Peyer's patch (tissue), 4 donors: Measurements from ENCODE around the gene ALAS1.

Source experiments
- POLR2A ChIP-seq, 2 donors: fragments of 450-650 bp; IDR thresholded peaks; one replicate each; pipeline ENCODE4 v1.5.1; 2017; ENCODE audit warnings: antibody characterized with exemption in 2 of 2, mild to moderate bottlenecking in 2 of 2, moderate library complexity in 2 of 2
- TF ChIP-seq, protein P1 (sequence below), 6 experiments: fragments of 450-650 bp in 4 of 6; fragments of 200-600 bp in 2 of 6; sonication (generic) in 1 of 6; IDR thresholded peaks; one replicate each; pipeline ENCODE4 v1.5.1; 2017 to 2019; ENCODE audit warnings: antibody characterized with exemption in 6 of 6, mild to moderate bottlenecking in 3 of 6, moderate library complexity in 1 of 6

DNA sequence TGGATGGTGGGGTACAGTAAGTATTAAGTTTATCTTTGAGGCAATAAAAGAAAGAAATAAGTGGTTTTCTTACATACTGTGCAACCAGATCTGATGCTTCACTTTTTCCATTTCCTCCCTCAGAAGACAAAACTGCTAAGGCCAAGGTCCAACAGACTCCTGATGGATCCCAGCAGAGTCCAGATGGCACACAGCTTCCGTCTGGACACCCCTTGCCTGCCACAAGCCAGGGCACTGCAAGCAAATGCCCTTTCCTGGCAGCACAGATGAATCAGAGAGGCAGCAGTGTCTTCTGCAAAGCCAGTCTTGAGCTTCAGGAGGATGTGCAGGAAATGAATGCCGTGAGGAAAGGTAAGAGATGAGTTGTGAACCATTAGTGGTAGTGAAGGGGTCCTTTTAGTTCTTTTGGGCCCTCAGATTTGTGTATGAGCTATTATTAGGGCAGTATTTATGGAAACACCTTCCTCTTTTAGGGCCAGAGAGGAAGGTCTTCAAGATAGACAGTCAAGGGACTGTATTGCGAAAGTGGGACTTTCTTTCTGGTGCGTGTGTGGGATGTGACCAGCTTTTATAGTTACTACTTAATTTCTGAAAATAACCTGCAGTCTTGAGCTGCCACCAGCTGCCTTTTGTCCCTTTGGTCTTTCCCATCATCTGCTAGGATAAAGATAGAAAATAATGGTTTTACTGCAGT, 4.6 kb downstream of the ALAS1 start:
- no peak for TF ChIP-seq POLR2A (IDR thresholded peaks at IDR 0.05)
- TF ChIP-seq, protein P1, sequence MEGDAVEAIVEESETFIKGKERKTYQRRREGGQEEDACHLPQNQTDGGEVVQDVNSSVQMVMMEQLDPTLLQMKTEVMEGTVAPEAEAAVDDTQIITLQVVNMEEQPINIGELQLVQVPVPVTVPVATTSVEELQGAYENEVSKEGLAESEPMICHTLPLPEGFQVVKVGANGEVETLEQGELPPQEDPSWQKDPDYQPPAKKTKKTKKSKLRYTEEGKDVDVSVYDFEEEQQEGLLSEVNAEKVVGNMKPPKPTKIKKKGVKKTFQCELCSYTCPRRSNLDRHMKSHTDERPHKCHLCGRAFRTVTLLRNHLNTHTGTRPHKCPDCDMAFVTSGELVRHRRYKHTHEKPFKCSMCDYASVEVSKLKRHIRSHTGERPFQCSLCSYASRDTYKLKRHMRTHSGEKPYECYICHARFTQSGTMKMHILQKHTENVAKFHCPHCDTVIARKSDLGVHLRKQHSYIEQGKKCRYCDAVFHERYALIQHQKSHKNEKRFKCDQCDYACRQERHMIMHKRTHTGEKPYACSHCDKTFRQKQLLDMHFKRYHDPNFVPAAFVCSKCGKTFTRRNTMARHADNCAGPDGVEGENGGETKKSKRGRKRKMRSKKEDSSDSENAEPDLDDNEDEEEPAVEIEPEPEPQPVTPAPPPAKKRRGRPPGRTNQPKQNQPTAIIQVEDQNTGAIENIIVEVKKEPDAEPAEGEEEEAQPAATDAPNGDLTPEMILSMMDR (IDR thresholded peaks at IDR 0.05): no peak
